IMR-90 (cell line): ENCODE results near the gene G6PC2. TPM values are rescaled to one million over a fixed set of nuclear protein-coding genes. Genes with fewer than 3 reads are reported as not detected.
"Not testable (repeated sequence)": the region's sequence is repeated elsewhere in the genome, so short reads cannot be mapped to it uniquely, and the experiment has no call there.

Experiments used
- ATAC-seq: fragments of 200-7000 bp; cut with Tn5 transposase; 2 replicates; pipeline ENCODE4 v1.9.1; 2020; ENCODE audit warnings: low read depth, mild to moderate bottlenecking, moderate library complexity
- BruUV-seq: library from RNA; stranded (reverse); fragments of 400-500 nt; replicated peaks from 2 replicates; lab custom pipeline; 2021; lab: Mats Ljungman, UMichigan
- CTCF ChIA-PET: fragments of 300-600 bp; formaldehyde crosslinking; extraction: SDS; loops from one replicate; lab custom pipeline; 2021; ENCODE audit warnings: antibody characterized with exemption; lab: Yijun Ruan, JAX
- POLR2A ChIA-PET: fragments of 300-600 bp; sonication (Branson Sonifier 250); formaldehyde crosslinking; loops from one replicate; lab custom pipeline; 2022; ENCODE audit warnings: antibody characterized with exemption; ENCODE audit not compliant: unreplicated experiment; lab: Charles Lee
- DNase-seq: peaks from one replicate; pipeline ENCODE4 v3.0.0; 2013
- H2AFZ ChIP-seq: replicated peaks from 2 replicates; pipeline ENCODE3; 2013; ENCODE audit warnings: low read length, mild to moderate bottlenecking; ENCODE audit not compliant: poor library complexity
- H2AK5ac ChIP-seq: 2 replicates; pipeline ENCODE4 v1.6.1; 2013; ENCODE audit warnings: low read depth, low read length, inconsistent platforms
- H2AK9ac ChIP-seq: replicated peaks from 2 replicates; pipeline ENCODE3; 2013; ENCODE audit warnings: mild to moderate bottlenecking, low read depth, low read length, moderate library complexity; ENCODE audit not compliant: poor library complexity
- H2BK120ac ChIP-seq: 2 replicates; pipeline ENCODE4 v1.6.1; 2013; ENCODE audit warnings: low read depth, low read length, inconsistent platforms
- H2BK15ac ChIP-seq: 3 replicates; pipeline ENCODE4 v1.6.1; 2013; ENCODE audit warnings: low read depth, low read length, inconsistent platforms
- H2BK20ac ChIP-seq: 2 replicates; pipeline ENCODE4 v1.6.1; 2013; ENCODE audit warnings: low read depth, mild to moderate bottlenecking, inconsistent platforms, low read length, moderate library complexity
- H2BK5ac ChIP-seq: 2 replicates; pipeline ENCODE4 v1.6.1; 2013; ENCODE audit warnings: mild to moderate bottlenecking, low read depth, low read length, inconsistent platforms; ENCODE audit not compliant: poor library complexity, severe bottlenecking
- H3K14ac ChIP-seq: replicated peaks from 2 replicates; pipeline ENCODE4 v1.6.1; 2013; ENCODE audit warnings: low read depth, low read length, inconsistent platforms
- H3K18ac ChIP-seq: 2 replicates; pipeline ENCODE4 v1.6.1; 2013; ENCODE audit warnings: low read depth, low read length, control low read depth
- H3K23ac ChIP-seq: 2 replicates; pipeline ENCODE4 v1.6.1; 2013; ENCODE audit warnings: low read depth, low read length, inconsistent platforms
- H3K27ac ChIP-seq: 2 replicates; pipeline ENCODE4 v1.5.1; 2013; ENCODE audit warnings: mild to moderate bottlenecking, control low read depth, low read length; ENCODE audit not compliant: insufficient read depth
- H3K27me3 ChIP-seq: 2 replicates; pipeline ENCODE4 v1.6.1; 2013; ENCODE audit warnings: low read length; ENCODE audit not compliant: control insufficient read depth, insufficient read depth
- H3K36me3 ChIP-seq: 2 replicates; pipeline ENCODE4 v1.6.1; 2013; ENCODE audit warnings: low read length, mixed read lengths; ENCODE audit not compliant: control insufficient read depth, insufficient read depth
- H3K4ac ChIP-seq: 2 replicates; pipeline ENCODE4 v1.6.1; 2013; ENCODE audit warnings: low read depth, low read length, inconsistent platforms
- H3K4me1 ChIP-seq: 2 replicates; pipeline ENCODE4 v1.6.1; 2013; ENCODE audit warnings: low read length, mixed read lengths; ENCODE audit not compliant: control insufficient read depth, insufficient read depth
- H3K4me2 ChIP-seq: 2 replicates; pipeline ENCODE4 v1.6.1; 2013; ENCODE audit warnings: low read depth, mild to moderate bottlenecking, control low read depth, low read length, moderate library complexity
- H3K4me3 ChIP-seq: 2 replicates; pipeline ENCODE4 v1.5.1; 2013; ENCODE audit warnings: low read depth, mild to moderate bottlenecking, control low read depth, low read length, moderate library complexity; ENCODE audit not compliant: insufficient read depth
- H3K56ac ChIP-seq: 2 replicates; pipeline ENCODE4 v1.6.1; 2013; ENCODE audit warnings: low read length, inconsistent platforms; ENCODE audit not compliant: insufficient read depth; ENCODE audit errors: extremely low read depth
- H3K79me1 ChIP-seq, 2 experiments: 2 replicates each; pipeline ENCODE4 v1.6.1; 2013; ENCODE audit warnings: low read length in 2 of 2, inconsistent platforms in 1 of 2, low read depth in 1 of 2
- H3K9ac ChIP-seq: 2 replicates; pipeline ENCODE4 v1.6.1; 2013; ENCODE audit warnings: low read depth, low read length, control low read depth
- H3K9me1 ChIP-seq: 2 replicates; pipeline ENCODE4 v1.6.1; 2013; ENCODE audit warnings: low read length, inconsistent platforms; ENCODE audit not compliant: insufficient read depth
- H3K9me3 ChIP-seq: 2 replicates; pipeline ENCODE4 v1.6.1; 2013; ENCODE audit warnings: low read length; ENCODE audit not compliant: control insufficient read depth, insufficient read depth
- H4K20me1 ChIP-seq: 2 replicates; pipeline ENCODE4 v1.6.1; 2013; ENCODE audit warnings: low read length, inconsistent platforms; ENCODE audit not compliant: insufficient read depth
- H4K5ac ChIP-seq: 2 replicates; pipeline ENCODE4 v1.6.1; 2013; ENCODE audit warnings: mild to moderate bottlenecking, low read depth, low read length, control low read depth
- H4K8ac ChIP-seq, 2 experiments: 2 replicates each; pipeline ENCODE4 v1.6.1; 2013; ENCODE audit warnings: low read depth in 2 of 2, low read length in 2 of 2, control low read depth in 1 of 2, inconsistent platforms in 1 of 2
- H4K91ac ChIP-seq: 2 replicates; pipeline ENCODE4 v1.6.1; 2013; ENCODE audit warnings: low read depth, low read length, inconsistent platforms; ENCODE audit not compliant: insufficient read depth
- WGBS, 2 experiments: methylation state at CpG; one replicate each; pipeline versions ENCODE4 v1.1.5 to v1.1.7; 2013; ENCODE audit warnings: missing lambda C conversion rate in 2 of 2; ENCODE audit not compliant: insufficient read length in 1 of 2; ENCODE audit errors: extremely low coverage in 2 of 2; 5-methylcytosine and 5-hydroxymethylcytosine counted together
- dilution Hi-C: fragments of 300-500 bp; cut with HindIII; formaldehyde crosslinking; loops from one replicate; pipeline ENCODE4 v1.14.3; 2018; ENCODE audit warnings: low sequenced_read_pairs; ENCODE audit not compliant: unreplicated experiment
- in situ Hi-C: fragments of 300-500 bp; cut with MboI; formaldehyde crosslinking; loops from 3 replicates; pipeline ENCODE4 v1.14.3; 2019; ENCODE audit warnings: low sequenced_read_pairs, inconsistent platforms, mixed read lengths
- intact Hi-C: fragments of 100-400 bp; cut with micrococcal nuclease; formaldehyde crosslinking; loops from 2 replicates; pipeline ENCODE4 v1.10.0; 2022
- polyA plus RNA-seq, 3 experiments: library from polyadenylated mRNA; depleted of rRNA; stranded (reverse); fragments of >200 nt; gene quantifications; 2 replicates each; pipeline ENCODE4 v1.2.3, GENCODE V29; 2012; ENCODE audit warnings: low replicate concordance in 1 of 3
- total RNA-seq: library from RNA; depleted of rRNA; stranded (reverse); fragments of >200 nt; gene quantifications from 2 replicates; pipeline ENCODE4 v1.2.3, GENCODE V29; 2012

Gene G6PC2
- total and polyA plus RNA-seq, 2 of the 4 experiments (the other 2 are of a cell fraction) = not detected

DNA sequence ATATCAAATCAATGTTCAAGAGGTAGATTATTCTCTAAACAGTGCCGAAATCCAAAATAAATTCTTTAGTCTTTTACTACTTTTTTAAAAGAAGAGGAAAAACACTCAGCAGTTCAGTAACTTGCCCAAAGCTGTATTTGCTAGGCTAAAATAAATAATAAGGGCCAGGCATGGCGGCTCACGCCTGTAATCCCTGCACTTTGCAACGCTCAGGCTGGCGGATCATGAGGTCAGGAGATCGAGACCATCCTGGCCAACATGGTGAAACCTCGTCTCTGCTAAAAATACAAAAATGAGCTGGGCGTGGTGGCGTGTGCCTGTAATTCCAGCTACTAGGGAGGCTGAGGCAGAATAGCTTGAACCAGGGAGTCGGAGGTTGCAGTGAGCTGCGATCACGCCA, 18.9 kb upstream of the G6PC2 start:
- H4K91ac ChIP-seq, H3K56ac ChIP-seq, POLR2A ChIA-PET, BruUV-seq, H3K9me1 ChIP-seq, H2BK5ac ChIP-seq, H2AK9ac ChIP-seq, H3K9ac ChIP-seq, H3K36me3 ChIP-seq, H3K4me3 ChIP-seq, H3K27me3 ChIP-seq, H2AFZ ChIP-seq, H3K4me1 ChIP-seq, H2BK15ac ChIP-seq, H3K9me3 ChIP-seq, H3K4me2 ChIP-seq, H2BK20ac ChIP-seq, H2BK120ac ChIP-seq, DNase-seq, H3K27ac ChIP-seq, intact Hi-C loops, H4K20me1 ChIP-seq, H4K5ac ChIP-seq, CTCF ChIA-PET, H4K8ac ChIP-seq, H2AK5ac ChIP-seq, ATAC-seq, H3K14ac ChIP-seq, H3K23ac ChIP-seq, H3K4ac ChIP-seq, H3K18ac ChIP-seq, dilution Hi-C loops: not testable (repeated sequence)
- WGBS, 2 experiments = no CpG with 5 or more reads among the region's 12 CpGs
- in situ Hi-C loops = loop anchor here (25.0 kb wide), 1 partner anchor 745 kb away; no protein-coding TSS in a partner anchor
- peaks cover 4 to 12% of the 10 kb centered on the region in 2 experiments; a peak in 3 of 4 replicates for H3K79me1 ChIP-seq
